KOPT-K1 (cell line): ENCODE measurements around the gene C1QTNF9.
"Not testable (repeated sequence)": the region's sequence is repeated elsewhere in the genome, so short reads cannot be mapped to it uniquely, and the experiment has no call there.

Experiments
- H3K27ac ChIP-seq: fragments of 200-600 bp; sonication (generic); 2 replicates; pipeline ENCODE4 v1.5.1; 2016; ENCODE audit warnings: antibody characterized with exemption, mild to moderate bottlenecking, low read depth, low read length; ENCODE audit not compliant: poor library complexity, severe bottlenecking
- H3K36me3 ChIP-seq: fragments of 200-600 bp; sonication (generic); 2 replicates; pipeline ENCODE4 v1.5.1; 2017; ENCODE audit warnings: antibody characterized with exemption, mild to moderate bottlenecking, low read length, moderate library complexity; ENCODE audit not compliant: insufficient read depth
- H3K9me3 ChIP-seq: fragments of 200-600 bp; sonication (generic); 2 replicates; pipeline ENCODE4 v1.5.1; 2017; ENCODE audit warnings: antibody characterized with exemption, low read length, mild to moderate bottlenecking; ENCODE audit not compliant: insufficient read depth, poor library complexity, severe bottlenecking

The C1QTNF9 gene

DNA sequence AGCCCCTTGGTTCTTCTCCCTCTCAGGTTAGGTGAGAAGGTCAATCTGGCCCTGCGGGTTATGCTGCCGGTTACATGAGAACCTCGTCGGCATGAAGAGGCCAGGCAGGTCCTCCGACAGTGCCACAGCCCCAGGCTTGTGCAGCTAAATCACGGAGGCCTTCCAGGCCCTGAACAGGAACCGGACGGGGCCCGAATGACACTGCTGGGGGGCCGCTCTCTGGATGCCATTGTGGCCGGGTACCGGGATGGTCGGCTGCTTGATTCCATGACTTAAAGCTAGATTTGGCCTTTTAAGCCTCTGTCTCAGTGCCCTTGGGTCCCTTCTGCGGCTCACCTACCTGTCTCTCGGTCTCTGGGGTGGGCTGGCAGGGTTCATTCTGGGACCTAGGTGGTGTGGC, 48.4 kb downstream of the C1QTNF9 start:
- H3K9me3 ChIP-seq, result peaks cover 4% of the 10 kb centered on the region
- no peaks in the 10 kb centered on the region for H3K36me3 ChIP-seq
- H3K27ac ChIP-seq, result no peak overlapping the region

DNA sequence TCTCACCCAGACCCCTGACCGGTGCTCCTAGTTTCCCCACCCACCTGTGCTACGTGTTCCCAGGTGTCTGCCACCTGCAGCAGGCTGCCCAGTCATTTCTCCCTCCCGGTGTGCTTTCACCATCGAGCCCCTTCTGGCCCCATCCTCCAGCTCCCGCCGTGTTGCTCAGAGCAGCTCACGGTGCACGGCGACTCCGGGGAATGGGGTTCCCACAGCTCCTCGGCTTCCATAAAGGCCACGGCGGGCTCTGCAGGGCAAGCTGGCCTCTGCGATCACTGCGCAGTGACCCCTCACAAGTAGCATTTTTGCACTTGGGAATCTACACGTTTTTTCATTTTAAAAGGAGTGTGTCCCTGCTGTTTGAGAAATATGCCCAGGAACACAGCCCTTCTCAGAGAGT, 49.5 kb downstream of the C1QTNF9 start:
- not testable (repeated sequence) for H3K9me3 ChIP-seq, H3K36me3 ChIP-seq, H3K27ac ChIP-seq

DNA sequence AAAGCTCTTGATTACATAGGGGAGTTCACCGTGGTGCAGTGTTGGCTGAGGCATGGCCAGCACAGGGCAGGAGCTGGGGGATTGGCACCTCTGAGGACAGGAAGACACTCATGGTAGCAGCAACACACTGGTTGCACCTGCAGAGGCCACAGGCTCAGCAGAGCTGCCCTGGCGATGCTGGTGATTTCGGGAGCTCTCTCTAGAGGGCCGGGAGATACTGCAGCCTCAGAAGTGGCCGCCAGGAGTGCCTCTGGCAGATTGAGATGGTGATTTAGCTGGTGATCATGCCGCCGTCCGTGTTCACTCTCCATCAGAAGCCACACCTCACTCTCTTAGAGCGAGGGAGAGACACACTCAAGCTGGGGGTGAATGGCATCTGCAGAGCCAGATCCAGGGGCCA, 49.9 kb downstream of the C1QTNF9 start:
- not testable (repeated sequence) for H3K36me3 ChIP-seq, H3K27ac ChIP-seq, H3K9me3 ChIP-seq

DNA sequence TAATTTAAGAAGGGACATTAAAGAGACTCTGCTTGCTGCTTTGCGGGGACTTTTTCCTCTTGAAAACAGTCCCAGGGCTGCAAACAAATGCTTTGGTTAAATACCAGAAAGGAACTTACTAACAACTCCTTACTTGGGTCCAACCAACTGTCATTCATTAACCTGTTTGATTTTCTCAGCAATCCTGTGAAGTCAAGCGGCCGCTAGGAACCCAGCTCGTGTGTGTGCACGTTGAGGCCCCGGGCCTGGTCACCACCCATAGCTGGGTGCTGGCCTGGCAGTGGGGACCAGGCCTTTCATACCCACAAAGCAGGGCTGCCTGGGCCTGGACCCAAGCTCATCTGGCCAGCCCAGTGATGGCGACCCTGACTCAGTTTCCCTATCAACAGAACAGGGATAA, 50.7 kb downstream of the C1QTNF9 start:
- Histone ChIP-seq H3K9me3 (peaks cover 4% of the 10 kb centered on the region), H3K36me3 (no peaks in the 10 kb centered on the region), H3K27ac (no peak overlapping the region)

DNA sequence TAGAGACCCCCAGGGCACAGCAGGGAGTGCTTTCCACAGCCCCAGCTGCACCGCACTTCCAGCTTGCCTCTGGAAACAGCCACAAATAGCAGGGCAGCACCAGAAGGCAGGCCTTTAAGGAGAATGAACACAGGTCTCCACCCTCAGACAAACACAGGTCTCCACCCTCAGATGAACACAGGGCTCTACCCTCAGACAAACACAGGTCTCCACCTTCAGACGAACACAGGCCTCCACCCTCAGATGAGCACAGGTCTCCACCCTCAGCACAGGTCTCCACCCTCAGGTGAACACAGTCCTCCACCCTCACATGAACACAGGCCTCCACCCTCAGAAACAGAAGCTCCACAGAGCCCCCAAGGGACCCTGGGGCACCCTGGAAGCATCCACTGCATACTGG, 51.7 kb downstream of the C1QTNF9 start:
- Histone ChIP-seq H3K27ac (no peak overlapping the region), H3K9me3 (peaks cover 4% of the 10 kb centered on the region), H3K36me3 (no peaks in the 10 kb centered on the region)

DNA sequence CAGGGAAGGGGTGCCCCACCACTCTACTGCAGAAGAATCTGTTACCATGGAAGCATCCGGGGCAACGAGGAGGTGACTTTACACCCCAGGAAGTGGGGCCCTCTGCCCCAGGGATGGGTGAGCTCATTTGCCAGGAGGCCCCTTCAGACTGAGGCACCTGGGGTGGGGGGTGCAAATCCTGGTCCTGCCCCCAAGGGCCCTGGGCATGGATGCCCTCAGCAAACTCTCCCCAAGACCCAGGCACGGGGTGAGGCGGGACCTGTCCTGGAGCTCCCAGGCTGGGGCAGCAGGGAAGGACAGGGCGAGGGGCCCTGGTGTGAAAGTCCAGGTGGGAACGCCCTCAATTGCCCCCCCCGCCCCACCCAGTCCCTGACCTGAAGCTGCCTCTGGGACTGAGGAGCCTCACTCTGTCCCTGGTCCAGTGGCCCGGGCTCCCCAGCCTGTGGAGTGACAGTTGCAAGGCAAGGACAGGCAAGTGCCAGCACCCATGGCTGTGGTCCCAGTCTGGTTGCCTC, 52.5 kb downstream of the C1QTNF9 start:
- no peaks in the 10 kb centered on the region for H3K36me3 ChIP-seq
- H3K9me3 ChIP-seq, result no peaks in the 10 kb centered on the region
- no peak overlapping the region for H3K27ac ChIP-seq

DNA sequence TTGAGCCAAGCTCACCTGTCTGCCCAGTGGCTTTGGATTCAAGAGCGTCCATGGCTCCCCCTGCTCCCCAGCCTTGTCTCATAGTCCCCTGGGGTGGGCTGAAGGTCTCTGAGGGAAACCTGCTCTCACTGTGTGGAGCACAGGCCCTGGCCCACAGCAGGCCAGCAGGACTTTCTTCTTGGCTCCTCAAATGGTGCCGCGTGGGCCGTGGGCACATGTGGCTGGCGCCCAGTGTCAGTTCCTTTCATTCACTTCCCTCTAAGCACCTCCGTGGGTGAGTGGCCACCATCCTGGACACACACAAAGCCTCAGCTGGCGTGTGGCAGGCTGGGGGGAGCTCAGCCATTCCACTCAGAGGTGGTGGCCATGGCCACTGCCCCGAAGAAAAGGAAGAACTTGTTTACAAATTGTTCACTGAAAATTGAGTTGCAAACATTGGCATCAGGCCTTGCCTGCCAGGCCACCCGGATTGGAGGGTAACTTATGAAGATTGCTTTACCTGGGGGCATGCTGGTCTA, 53.1 kb downstream of the C1QTNF9 start:
- Histone ChIP-seq H3K27ac (no peak overlapping the region), H3K9me3 (no peaks in the 10 kb centered on the region), H3K36me3 (no peaks in the 10 kb centered on the region)

DNA sequence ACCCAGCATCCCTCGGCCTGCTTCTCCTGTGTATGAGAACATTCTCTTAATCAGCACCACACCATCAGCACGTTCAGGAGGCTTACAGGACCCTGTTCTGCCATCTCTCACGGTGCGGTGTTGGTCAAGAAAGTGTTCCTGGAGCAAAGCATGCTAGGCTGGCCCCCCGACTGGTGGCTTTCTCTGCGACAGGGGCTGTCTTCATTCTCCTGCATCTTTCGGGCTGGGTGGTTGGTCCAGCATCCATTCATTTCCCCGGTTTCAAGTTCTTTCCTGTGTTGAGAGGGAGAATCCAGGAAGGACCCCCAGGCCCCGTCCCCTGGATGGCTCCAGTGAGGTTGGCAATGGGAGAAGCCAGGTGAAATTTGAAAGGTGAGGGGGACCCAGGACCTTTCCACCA, 55.8 kb downstream of the C1QTNF9 start:
- Histone ChIP-seq H3K36me3 (no peaks in the 10 kb centered on the region), H3K27ac (no peak overlapping the region), H3K9me3 (no peaks in the 10 kb centered on the region)

DNA sequence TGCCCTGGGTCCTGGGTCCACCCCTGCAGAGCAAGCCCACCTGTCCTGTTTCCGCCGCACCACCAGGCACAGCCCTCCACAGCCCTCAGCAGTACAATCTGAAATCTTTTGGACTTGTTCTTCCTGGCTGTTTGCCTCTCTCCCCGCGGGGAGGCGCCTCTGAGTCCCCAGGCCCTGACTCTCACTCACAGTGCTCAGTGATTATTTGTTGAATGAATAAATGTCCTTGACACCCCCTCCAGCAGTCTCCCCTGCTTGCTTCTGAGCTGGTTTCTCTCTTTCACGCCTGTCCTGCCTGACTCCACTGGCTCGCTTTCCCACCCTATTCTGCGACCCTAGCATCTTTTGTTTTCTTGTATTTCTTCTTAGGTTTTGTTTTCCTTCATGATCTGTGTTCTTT, 56.9 kb downstream of the C1QTNF9 start:
- H3K36me3 ChIP-seq, H3K27ac ChIP-seq, H3K9me3 ChIP-seq: not testable (repeated sequence)

DNA sequence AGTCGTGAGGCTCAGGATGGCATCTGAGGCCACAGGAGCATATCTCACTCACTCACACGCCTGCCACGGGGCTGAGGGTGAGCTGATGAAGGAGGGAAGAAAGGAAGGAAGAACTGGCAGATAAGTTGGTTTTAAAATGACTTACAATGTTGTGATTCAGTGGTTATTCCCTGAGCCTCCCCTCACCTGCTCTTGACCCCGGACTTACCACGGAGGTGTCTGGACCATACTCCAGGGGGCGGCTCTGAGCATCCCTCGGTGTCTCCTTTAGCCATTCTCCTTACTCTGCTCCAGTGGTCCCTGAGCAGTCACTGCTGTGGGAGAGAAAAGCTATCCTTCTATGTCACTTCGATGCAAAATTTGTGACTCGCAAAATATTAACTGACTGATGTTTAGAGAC, 61.9 kb downstream of the C1QTNF9 start:
- H3K27ac ChIP-seq, H3K36me3 ChIP-seq, H3K9me3 ChIP-seq: not testable (repeated sequence)
